ENCODE results near the gene SMG7.

DNA sequence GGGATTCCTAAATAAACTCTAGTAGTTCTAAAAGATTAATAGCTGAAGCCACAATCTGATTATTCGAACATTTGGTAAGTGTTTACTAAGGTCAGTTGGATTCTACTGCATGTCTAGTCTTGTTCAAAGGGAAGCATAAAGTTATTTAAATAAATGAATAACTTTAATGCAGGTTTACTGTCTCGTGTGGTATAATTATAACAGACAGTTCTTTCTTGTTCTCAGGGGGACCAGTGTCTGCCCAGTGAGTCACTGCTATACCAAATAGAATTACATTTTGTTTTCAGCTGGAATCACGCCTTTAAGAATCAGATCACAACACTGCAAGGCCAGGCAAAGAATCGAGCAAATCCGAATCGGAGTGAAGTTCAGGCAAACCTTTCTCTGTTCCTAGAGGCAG, 45.1 kb downstream of the SMG7 start:
- TF ChIP-seq, protein P1, sequence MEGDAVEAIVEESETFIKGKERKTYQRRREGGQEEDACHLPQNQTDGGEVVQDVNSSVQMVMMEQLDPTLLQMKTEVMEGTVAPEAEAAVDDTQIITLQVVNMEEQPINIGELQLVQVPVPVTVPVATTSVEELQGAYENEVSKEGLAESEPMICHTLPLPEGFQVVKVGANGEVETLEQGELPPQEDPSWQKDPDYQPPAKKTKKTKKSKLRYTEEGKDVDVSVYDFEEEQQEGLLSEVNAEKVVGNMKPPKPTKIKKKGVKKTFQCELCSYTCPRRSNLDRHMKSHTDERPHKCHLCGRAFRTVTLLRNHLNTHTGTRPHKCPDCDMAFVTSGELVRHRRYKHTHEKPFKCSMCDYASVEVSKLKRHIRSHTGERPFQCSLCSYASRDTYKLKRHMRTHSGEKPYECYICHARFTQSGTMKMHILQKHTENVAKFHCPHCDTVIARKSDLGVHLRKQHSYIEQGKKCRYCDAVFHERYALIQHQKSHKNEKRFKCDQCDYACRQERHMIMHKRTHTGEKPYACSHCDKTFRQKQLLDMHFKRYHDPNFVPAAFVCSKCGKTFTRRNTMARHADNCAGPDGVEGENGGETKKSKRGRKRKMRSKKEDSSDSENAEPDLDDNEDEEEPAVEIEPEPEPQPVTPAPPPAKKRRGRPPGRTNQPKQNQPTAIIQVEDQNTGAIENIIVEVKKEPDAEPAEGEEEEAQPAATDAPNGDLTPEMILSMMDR (IDR thresholded peaks at IDR 0.05; ENCODE audit: low read depth, low read length), result no peak
- TF ChIP-seq POLR2A (IDR thresholded peaks at IDR 0.05; ENCODE audit: extremely low read depth, insufficient read length) (no peak), MYC (IDR thresholded peaks at IDR 0.05; ENCODE audit: low read depth, low read length) (no peak)

All from NB4 (cell line).